Central memory CD8-positive, alpha-beta T cell (primary cell): Measurements from ENCODE around the gene LSM14A.
"Not testable (repeated sequence)": the region's sequence is repeated elsewhere in the genome, so short reads cannot be mapped to it uniquely, and the experiment has no call there.

ENCODE experiments used
- ATAC-seq: fragments of 150-1000 bp; cut with Tn5 transposase; replicated peaks from 2 replicates; pipeline ENCODE4 v1.10.0; 2022; ENCODE audit warnings: mild to moderate bottlenecking, moderate FRiP score, moderate number of reproducible peaks; ENCODE audit not compliant: poor library complexity, severe bottlenecking; ENCODE audit errors: extremely low read depth
- DNase-seq, 2 donors: peaks; one replicate each; pipeline ENCODE4 v3.0.0; 2021; ENCODE audit warnings: low spot score in 2 of 2
- H3K27ac Mint-ChIP-seq: one replicate; pipeline ENCODE4 v1.8.0; 2022; ENCODE audit warnings: low read depth, mild to moderate bottlenecking, moderate library complexity, mixed read lengths
- H3K27me3 Mint-ChIP-seq: one replicate; pipeline ENCODE4 v1.8.0; 2022; ENCODE audit warnings: mixed read lengths
- H3K36me3 Mint-ChIP-seq: one replicate; pipeline ENCODE4 v1.8.0; 2022; ENCODE audit warnings: mild to moderate bottlenecking, moderate library complexity, mixed read lengths; ENCODE audit not compliant: insufficient read depth
- H3K4me1 Mint-ChIP-seq: one replicate; pipeline ENCODE4 v1.8.0; 2022; ENCODE audit warnings: mixed read lengths
- H3K4me3 Mint-ChIP-seq: one replicate; pipeline ENCODE4 v1.8.0; 2022; ENCODE audit warnings: mild to moderate bottlenecking, moderate library complexity, mixed read lengths
- H3K9me3 Mint-ChIP-seq: one replicate; pipeline ENCODE4 v1.8.0; 2022; ENCODE audit warnings: mixed read lengths

LSM14A gene

DNA sequence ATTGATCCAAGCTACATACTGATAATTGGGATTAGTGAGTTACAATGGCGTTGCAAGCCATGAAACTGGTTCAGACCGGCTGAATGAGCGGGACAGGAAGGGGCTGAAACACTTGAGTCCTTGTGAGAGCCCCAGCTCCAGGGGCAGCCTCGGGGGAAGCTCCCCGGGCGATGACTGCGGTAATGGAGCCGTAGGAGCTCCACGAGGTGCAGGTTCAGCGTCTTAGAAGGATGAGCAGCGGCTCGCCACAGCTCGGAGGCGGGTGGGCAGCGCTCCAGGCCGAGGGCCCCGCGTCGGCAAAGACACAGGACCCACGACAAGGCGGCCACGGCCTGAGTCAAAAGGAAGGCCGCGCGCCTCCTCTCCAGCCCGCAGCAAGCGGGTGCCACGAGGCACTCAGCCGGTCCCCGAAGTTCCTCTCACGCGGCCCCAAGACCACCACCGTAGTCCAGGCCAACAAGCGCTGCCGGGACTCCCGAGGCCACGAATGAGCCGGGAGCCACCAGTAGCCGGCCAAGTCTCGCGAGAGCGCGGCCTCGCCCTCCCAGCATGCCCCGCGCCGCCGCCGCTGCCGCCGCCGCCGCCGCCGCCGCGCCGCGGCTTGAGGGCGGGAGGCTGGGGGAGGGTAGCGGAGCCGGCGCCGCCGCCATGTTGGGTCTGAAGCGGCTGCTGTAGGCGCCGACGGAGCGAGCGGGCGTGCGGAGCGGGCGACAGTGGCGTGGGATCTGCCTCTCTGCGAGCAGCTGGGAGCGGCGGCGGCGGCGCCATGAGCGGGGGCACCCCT lies at the start of gene LSM14A:
Gene LSM14A, plus strand, starts transcription at position 628 of the 784 bp plus-strand sequence. Its CDS starts 139 bp downstream, at position 767.
- H3K36me3 Mint-ChIP-seq, result peaks cover 34% of the 10 kb centered on the region
- H3K4me1 Mint-ChIP-seq, result peaks cover 40% of the 10 kb centered on the region
- peak within 1 kb of the TSS; percentile 92 for H3K27ac Mint-ChIP-seq
- DNase-seq (peak; percentile 85 to 92), ATAC-seq (peak; percentile 83)
- no peaks in the 10 kb centered on the region for H3K9me3 Mint-ChIP-seq
- peak within 1 kb of the TSS; percentile 91 for H3K4me3 Mint-ChIP-seq
- H3K27me3 Mint-ChIP-seq, result no peaks in the 10 kb centered on the region

DNA sequence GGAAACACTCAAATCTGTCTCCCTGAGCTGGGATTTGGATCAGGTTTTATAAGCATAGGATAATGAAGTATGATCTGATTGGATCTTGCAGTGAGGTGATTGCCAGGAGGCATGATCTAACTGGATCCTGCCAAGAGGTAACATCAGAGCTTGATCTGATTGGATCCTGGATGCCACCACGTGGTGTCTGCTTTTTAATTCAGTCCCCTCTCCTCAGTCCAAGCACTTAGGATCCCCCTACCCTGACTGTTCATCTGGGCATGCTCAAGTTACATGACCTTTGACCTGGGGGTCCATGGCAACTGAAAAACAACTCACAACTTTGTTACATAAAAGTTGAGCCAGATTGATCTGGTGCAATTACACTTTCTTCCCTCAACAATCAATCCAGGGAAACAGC lies 47.5 kb upstream of the LSM14A start:
- ATAC-seq (no peak), DNase-seq (no peak)
- Mint-ChIP-seq H3K27me3 (peaks cover 7% of the 10 kb centered on the region), H3K27ac (no peak overlapping the region), H3K36me3 (peaks cover 1% of the 10 kb centered on the region), H3K9me3 (no peaks in the 10 kb centered on the region), H3K4me1 (no peaks in the 10 kb centered on the region), H3K4me3 (no peak overlapping the region)

DNA sequence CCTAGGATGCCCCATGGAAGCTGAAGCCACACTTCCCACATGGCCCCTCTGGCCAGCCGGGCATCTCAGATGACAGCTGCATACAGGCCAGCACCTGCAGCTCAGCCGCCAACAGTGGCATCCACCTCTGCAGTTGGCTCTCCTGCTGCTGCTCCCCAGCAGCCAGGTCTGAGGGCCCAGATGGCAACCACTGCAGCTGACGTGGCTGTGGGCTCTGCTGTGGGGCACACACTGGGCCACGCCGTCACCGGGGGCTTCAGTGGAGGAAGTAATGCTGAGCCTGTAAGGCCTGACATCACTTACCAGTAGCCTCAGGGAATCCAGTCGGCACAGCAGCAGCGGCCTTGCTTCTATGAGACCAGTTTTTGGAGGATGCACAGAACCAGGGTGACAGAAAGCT lies 45.3 kb upstream of the LSM14A start:
- H3K36me3 Mint-ChIP-seq, result peaks cover 2% of the 10 kb centered on the region
- no peaks in the 10 kb centered on the region for H3K4me1 Mint-ChIP-seq
- no peak overlapping the region for H3K4me3 Mint-ChIP-seq
- no peak for ATAC-seq
- no peaks in the 10 kb centered on the region for H3K9me3 Mint-ChIP-seq
- no peak overlapping the region for H3K27ac Mint-ChIP-seq
- peaks cover 7% of the 10 kb centered on the region for H3K27me3 Mint-ChIP-seq
- no peak for DNase-seq

DNA sequence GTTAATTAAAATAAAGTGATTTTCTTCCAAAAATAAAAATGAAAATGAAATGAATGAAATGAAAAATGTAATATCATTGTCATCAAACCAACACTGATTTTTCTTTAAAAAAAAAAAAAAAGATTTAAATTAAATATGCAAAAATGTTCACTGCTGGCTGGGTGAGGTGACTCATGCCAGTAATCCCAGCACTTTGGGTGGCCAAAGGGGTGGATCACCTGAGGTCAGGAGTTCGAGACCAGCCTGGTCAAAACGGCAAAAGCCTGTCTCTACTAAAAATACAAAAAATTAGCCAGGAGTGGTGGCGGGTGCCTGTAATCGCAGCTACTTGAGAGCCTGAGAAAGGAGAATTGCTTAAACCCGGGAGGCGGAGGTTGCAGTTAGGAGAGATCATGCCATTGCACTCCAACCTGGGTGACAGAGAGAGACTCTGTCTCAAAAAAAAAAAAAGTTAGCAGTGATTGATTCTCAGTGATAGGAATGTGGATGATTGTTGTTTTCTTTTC lies 44.6 kb upstream of the LSM14A start:
- H3K9me3 Mint-ChIP-seq, result no peaks in the 10 kb centered on the region
- H3K36me3 Mint-ChIP-seq, result peaks cover 2% of the 10 kb centered on the region
- DNase-seq (no peak), ATAC-seq (no peak)
- no peak overlapping the region for H3K4me3 Mint-ChIP-seq
- no peak overlapping the region for H3K27ac Mint-ChIP-seq
- H3K4me1 Mint-ChIP-seq, result no peaks in the 10 kb centered on the region
- H3K27me3 Mint-ChIP-seq, result peaks cover 2% of the 10 kb centered on the region

DNA sequence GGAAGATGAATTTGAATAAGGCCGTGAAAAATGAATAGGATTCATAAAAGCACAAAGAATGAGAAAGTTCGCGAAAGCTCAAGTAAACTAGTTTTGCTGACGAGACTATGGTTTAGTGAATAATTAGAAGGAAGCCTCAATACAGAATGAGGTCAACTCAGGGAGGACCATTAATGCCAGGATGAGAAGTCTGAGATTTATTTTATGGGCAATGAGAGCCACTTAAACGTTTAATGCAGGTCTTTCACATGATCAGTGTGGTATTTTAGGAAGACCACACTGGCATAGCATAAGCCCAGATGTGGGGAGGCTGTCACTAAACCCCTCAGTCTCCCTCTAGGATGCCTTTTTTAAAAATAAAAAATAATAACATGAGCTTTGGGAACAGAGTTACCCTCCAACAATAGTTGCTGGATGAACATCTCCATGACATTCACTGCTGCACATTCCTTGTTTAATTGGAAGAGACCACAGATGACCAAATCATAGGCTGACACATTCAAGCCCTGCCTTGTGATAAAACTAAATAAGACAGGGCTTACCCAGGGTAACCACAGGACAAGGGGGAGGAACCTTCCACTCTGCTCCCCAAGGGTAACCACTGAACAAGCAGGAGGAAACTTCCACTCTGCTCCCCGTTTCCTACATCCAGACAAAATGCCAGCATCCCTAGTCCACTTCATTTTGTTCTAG lies 43.6 kb upstream of the LSM14A start:
- Mint-ChIP-seq H3K27me3 (no peaks in the 10 kb centered on the region), H3K27ac (no peak overlapping the region), H3K36me3 (peaks cover 2% of the 10 kb centered on the region), H3K4me3 (no peak overlapping the region), H3K9me3 (no peaks in the 10 kb centered on the region), H3K4me1 (no peaks in the 10 kb centered on the region)
- ATAC-seq (no peak), DNase-seq (no peak)

DNA sequence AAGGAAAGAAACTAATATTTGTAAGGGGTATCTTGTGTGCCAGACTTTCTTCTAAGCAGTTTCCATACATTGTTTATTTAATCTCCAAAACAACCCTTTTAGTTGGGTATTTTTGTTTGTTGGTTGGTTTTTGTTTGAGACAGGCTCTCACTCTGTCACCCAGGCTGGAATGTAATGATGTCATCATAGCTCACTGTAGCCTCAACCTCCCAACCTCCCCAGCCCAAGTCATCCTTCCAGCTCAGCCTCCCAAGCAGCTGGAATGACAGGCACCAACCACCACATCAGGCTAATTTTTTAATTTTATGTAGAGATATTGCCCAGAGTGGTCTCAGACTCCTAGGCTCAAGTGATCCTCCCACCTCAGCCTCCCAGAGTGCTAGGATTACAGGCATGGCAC lies 41.2 kb upstream of the LSM14A start:
- Mint-ChIP-seq H3K27ac (no peak overlapping the region), H3K4me3 (no peak overlapping the region), H3K27me3 (no peaks in the 10 kb centered on the region), H3K9me3 (no peaks in the 10 kb centered on the region), H3K4me1 (no peaks in the 10 kb centered on the region), H3K36me3 (peaks cover 5% of the 10 kb centered on the region)
- no peak for DNase-seq
- ATAC-seq, result no peak

DNA sequence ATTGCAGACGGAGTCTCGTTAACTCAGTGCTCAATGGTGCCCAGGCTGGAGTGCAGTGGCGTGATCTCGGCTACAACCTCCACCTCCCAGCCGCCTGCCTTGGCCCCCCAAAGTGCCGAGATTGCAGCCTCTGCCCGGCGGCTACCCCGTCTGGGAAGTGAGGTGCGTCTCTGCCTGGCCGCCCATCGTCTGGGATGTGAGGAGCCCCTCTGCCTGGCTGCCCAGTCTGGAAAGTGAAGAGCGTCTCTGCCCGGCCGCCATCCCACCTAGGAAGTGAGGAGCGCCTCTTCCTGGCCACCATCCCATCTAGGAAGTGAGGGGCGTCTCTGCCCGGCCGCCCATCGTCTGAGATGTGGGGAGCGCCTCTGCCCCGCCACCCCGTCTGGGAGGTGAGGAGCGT lies 40.2 kb upstream of the LSM14A start:
- not testable (repeated sequence) for H3K36me3 Mint-ChIP-seq, ATAC-seq, DNase-seq, H3K4me3 Mint-ChIP-seq, H3K4me1 Mint-ChIP-seq, H3K9me3 Mint-ChIP-seq, H3K27me3 Mint-ChIP-seq, H3K27ac Mint-ChIP-seq

DNA sequence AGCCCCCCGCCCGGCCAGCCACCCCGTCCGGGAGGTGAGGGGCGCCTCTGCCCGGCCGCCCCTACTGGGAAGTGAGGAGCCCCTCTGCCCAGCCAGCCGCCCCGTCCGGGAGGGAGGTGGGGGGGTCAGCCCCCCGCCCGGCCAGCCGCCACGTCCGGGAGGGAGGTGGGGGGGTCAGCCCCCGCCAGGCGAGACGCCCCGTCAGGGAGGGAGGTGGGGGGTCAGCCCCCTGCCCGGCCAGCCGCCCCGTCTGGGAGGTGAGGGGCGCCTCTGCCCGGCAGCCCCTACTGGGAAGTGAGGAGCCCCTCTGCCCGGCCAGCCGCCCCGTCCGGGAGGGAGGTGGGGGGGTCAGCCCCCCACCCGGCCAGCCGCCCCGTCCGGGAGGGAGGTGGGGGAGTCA lies 39.6 kb upstream of the LSM14A start:
- H3K27me3 Mint-ChIP-seq, H3K4me1 Mint-ChIP-seq, H3K36me3 Mint-ChIP-seq, H3K9me3 Mint-ChIP-seq, H3K27ac Mint-ChIP-seq, ATAC-seq, H3K4me3 Mint-ChIP-seq, DNase-seq: not testable (repeated sequence)

DNA sequence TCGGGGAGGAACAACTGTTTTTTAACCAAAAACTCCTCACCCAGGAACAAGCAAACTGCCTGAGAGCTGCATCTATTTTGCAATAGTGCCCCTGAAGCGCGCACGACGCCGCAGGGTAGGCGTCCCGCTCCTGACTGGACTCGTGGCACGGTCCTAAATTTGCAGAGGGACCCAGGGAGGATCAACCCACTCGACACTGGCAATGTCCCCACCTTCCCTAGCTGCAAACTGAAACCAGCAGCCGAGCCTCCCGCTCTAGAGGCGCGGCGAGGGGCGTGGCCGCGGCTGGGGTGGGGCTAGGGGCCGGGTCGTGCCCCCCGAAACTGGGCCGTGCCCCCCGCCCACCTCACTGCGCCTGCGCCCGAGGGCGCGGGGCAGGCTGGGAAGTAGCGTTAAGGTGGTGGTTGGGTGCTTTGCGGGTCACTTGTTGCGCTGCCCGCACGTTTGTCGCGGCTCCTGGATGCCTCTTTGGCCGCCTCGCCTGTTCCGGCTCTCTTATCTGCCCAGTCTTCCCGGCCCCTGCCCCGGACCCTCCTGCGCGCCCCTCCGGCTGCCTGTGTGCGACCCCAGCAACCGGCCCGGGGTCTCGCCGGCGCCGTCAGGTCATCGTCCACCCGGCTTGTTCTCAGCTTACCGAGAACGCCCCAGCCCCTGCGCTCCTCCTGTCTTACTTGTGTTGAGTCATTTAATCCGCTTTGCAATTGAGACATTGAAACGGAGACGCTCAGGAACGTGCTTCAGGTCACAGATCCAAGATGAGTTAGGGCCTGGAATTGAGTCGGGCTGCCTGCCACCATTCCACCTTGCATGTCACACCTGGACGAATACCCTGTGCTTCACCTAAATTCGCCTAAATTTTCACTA lies 37.9 kb upstream of the LSM14A start:
- ATAC-seq (peak; percentile 89), DNase-seq (peak; percentile 79 to 83)
- H3K9me3 Mint-ChIP-seq, result no peaks in the 10 kb centered on the region
- peak overlapping the region; percentile 92 for H3K4me3 Mint-ChIP-seq
- peaks cover 5% of the 10 kb centered on the region for H3K36me3 Mint-ChIP-seq
- no peaks in the 10 kb centered on the region for H3K27me3 Mint-ChIP-seq
- peak overlapping the region; percentile 82 for H3K27ac Mint-ChIP-seq
- no peaks in the 10 kb centered on the region for H3K4me1 Mint-ChIP-seq

DNA sequence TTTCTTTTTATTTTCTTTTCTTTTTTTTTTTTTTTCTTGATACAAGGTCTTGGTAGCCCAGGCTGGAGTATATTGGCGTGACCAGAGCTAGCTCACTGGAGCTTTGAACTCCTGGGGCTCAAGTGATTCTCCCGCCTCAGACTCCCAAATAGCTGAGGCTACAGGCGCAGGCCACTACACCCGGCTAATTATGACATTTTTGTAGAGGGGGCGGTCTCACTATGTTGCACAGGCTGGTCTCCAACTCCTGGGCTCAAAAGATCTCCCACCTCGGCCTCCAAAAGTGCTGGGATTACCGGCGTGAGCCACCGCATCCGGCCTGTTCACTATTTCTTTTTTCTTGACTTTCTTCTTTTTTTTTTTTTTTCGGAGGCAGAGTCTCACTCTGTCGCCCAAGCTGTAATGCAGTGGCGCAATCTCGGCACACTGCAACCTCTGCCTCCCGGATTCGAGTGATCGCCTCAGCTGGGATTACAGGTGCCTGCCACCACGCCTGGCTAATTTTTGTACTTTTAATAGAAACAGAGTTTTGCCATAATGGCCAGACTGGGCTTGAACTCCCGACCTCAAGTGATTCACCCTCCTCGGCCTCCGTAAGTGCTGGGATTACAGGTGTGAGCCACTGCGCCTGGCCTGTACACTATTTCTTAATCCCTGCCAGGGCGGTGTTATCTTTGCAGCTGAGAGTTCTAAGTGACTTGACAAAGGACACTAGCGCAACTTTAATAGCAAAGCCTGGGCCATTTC lies 37.1 kb upstream of the LSM14A start:
- no peaks in the 10 kb centered on the region for H3K27me3 Mint-ChIP-seq
- no peaks in the 10 kb centered on the region for H3K9me3 Mint-ChIP-seq
- H3K4me3 Mint-ChIP-seq, result peak overlapping the region; percentile 92
- DNase-seq (no peak), ATAC-seq (no peak)
- H3K4me1 Mint-ChIP-seq, result no peaks in the 10 kb centered on the region
- H3K27ac Mint-ChIP-seq, result peak overlapping the region; percentile 82
- H3K36me3 Mint-ChIP-seq, result peaks cover 5% of the 10 kb centered on the region

DNA sequence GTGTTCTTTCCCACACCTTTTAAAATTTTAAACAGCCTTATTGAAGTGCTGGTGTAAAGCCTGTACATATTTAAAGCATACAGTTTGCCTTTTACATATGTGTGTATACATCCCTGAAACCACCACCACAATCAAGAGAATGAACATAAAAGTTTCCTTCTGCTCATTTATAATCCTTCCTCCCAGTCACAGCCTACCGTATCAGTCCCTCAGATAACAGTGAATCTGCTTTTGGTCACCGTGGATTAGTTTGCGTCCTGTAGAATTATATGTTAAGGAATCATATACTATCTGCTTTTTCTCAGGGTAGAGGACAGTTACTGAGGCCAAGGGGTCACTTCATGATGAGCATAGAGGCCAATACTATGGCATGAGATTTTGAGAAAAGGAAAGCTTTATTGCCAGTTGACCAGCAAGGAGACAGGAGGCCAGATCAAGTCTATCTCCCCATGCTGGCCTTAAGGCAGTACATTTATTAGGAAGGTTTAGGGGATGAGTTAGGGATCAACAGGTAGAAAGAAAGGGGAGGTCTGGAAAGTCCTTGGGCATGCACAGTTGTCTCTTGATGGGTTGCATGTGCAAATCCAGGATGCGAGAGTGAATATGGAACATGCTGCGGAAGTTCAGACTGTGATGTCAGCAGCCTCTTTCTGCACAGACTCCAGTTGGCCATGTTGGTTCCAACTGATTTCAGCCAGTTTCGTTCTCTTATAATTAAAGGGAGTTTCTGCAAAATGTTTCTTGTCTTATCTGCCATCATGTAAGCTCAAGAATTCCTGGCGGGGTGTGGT lies 36.3 kb upstream of the LSM14A start:
- DNase-seq, result no peak
- no peak for ATAC-seq
- Mint-ChIP-seq H3K4me1 (no peaks in the 10 kb centered on the region), H3K9me3 (no peaks in the 10 kb centered on the region), H3K36me3 (peaks cover 3% of the 10 kb centered on the region), H3K27me3 (no peaks in the 10 kb centered on the region), H3K27ac (peak overlapping the region; percentile 82), H3K4me3 (peak overlapping the region; percentile 92)
